Heart left ventricle (tissue), 13 donors: ENCODE measurements around the gene PTPN3.
"Not testable (repeated sequence)": the region's sequence is repeated elsewhere in the genome, so short reads cannot be mapped to it uniquely, and the experiment has no call there.

Source experiments
- CTCF ChIP-seq, 12 donors: fragments of 200-600 bp; sonication (generic) in 4 of 12; IDR thresholded peaks; one replicate each; pipeline versions ENCODE4 v1.5.0 to v1.8.0; 2018 to 2022; ENCODE audit warnings: antibody characterized with exemption in 12 of 12, mild to moderate bottlenecking in 5 of 12
- POLR2A ChIP-seq, 2 donors: fragments of 450-650 bp; IDR thresholded peaks; one replicate each; pipeline ENCODE4 v1.6.1; 2017; ENCODE audit warnings: antibody characterized with exemption in 2 of 2, mild to moderate bottlenecking in 2 of 2, moderate library complexity in 2 of 2
- donor health status: ischemic (EF 13 %, LVEDD 7.1; RV severe dilation, severe dysfunction).
- donor health status: DM: no; HTN: yes; CAD: no.
- donor health status: DM: no; HTN: no; CAD: no.
- donor health status: ischemic (EF 25% LVEDD 6.9; RV normal size, moderate dysfunction).
- donor health status: ischemic (EF 25% LVEDD 5.7; RV mildly dilated, moderate dysfunction).
- donor health status: ischemic (EF 35%, LVEDD 5.7; RV mildly dilated, moderate dysfunction).
- donor health status: nonischemic (EF 11% LVEDD 7.7; RV severe dilation, severe dysfunction).
- donor health status: DM: yes; HTN: yes; CAD: no.
- donor health status: PGD.
- donor health status: ischemic (EF 29% LVEDD 5.4; RV normal size, mild dysfunction).
- donor health status: nonischemic (EF 23%, LVEDD 6.1; RV moderate dilation, normal function).

DNA sequence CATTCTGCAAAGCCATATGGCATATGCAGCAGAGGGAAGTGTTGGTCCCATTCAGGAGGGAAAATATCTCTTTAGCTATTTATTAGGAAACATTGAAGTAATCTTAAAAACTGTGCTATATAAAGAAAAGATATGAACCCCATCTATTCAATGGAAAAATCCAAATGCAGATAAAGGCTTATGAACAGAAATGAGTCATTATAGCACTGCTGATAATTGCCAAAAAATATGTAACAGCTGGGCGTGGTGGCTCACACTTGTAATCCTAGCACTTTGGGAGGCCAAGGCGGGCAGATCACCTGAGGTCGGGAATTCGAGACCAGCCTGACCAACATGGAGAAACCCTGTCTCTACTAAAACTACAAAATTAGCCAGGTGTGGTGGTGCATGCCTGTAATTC lies 11.9 kb upstream of the PTPN3 start:
- TF ChIP-seq CTCF, POLR2A (IDR thresholded peaks at IDR 0.05): not testable (repeated sequence)
